Measurements from ENCODE around the gene AFF4. TPM values are rescaled to one million over a fixed set of nuclear protein-coding genes. Genes with fewer than 3 reads are reported as not detected.

The AFF4 gene
- total and polyA plus RNA-seq, 2 of the 4 experiments (the other 2 are of a cell fraction): 27.3 to 57.2 TPM

DNA sequence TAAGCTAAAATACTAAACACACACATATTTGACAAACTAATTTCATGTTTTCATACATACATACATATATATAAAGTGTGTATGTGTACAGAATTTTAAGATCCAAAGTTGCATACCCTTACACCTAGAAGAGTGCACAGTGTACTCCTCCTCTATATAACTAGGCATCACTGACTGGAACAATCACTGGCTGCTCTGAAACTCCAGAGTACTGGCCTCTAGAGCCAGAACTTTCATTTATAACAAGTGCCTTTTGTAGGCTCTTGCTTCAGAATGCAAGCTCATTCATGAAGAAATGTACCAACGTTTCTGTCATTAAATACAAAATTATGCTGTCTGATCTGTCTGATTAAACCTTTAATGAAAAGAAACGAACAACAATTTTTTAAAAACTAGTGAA is 86.0 kb downstream of the AFF4 start:
- no TSS peak for BruUV-seq (replicated peaks)
- no peak overlapping the region for H3K14ac ChIP-seq (replicated peaks; ENCODE audit: low read depth, low read length)
- H3K4ac ChIP-seq (ENCODE audit: low read depth, low read length): no peak overlapping the region
- H3K27ac ChIP-seq (ENCODE audit: insufficient read depth, low read length): no peak overlapping the region
- no peak overlapping the region for H2BK15ac ChIP-seq (ENCODE audit: low read depth, low read length)
- ATAC-seq (ENCODE audit: low read depth): no peak
- H2AK5ac ChIP-seq (ENCODE audit: low read depth, low read length): no peak overlapping the region
- peaks cover 14% of the 10 kb centered on the region; the same call in 1 of the 2 replicates for H3K9me1 ChIP-seq (ENCODE audit: insufficient read depth, low read length)
- dilution Hi-C loops (cut with HindIII; ENCODE audit: low sequenced_read_pairs, unreplicated experiment): no loop called here
- H4K20me1 ChIP-seq (ENCODE audit: insufficient read depth, low read length): peaks cover 10% of the 10 kb centered on the region
- peaks cover 3% of the 10 kb centered on the region; the same call in 1 of the 2 replicates for H3K4me1 ChIP-seq (ENCODE audit: control insufficient read depth, insufficient read depth, low read length)
- no peak overlapping the region for H4K91ac ChIP-seq (ENCODE audit: insufficient read depth, low read depth, low read length)
- ChIA-PET CTCF (interaction anchor here (0.5 to 1.6 kb wide), 3 partner anchors 38 to 57 kb away, joined by 3 to 5 read pairs (median 3); no protein-coding TSS in a partner anchor), POLR2A (ENCODE audit: unreplicated experiment) (no interaction called here)
- H3K23ac ChIP-seq (ENCODE audit: low read depth, low read length): no peak overlapping the region
- peaks cover 4 to 44% of the 10 kb centered on the region in 2 experiments for H3K79me1 ChIP-seq (ENCODE audit: low read depth in 1 of 2, low read length in 2 of 2)
- H3K4me2 ChIP-seq (ENCODE audit: low read depth, low read length): no peak overlapping the region
- no peak overlapping the region for H2AK9ac ChIP-seq (replicated peaks; ENCODE audit: low read depth, low read length, poor library complexity)
- no peak overlapping the region for H2BK120ac ChIP-seq (ENCODE audit: low read depth, low read length)
- no peaks in the 10 kb centered on the region for H3K9me3 ChIP-seq (ENCODE audit: control insufficient read depth, insufficient read depth, low read length)
- in situ Hi-C loops (cut with MboI; ENCODE audit: low sequenced_read_pairs): no loop called here
- no peak overlapping the region for H2BK5ac ChIP-seq (ENCODE audit: low read depth, low read length, poor library complexity, severe bottlenecking)
- H3K9ac ChIP-seq (ENCODE audit: low read depth, low read length): no peak overlapping the region
- no peak overlapping the region for H2BK20ac ChIP-seq (ENCODE audit: low read depth, low read length)
- H2AFZ ChIP-seq (replicated peaks; ENCODE audit: low read length, poor library complexity): no peak overlapping the region
- DNase-seq: no peak
- WGBS, 2 experiments (ENCODE audit: extremely low coverage in 2 of 2, insufficient read length in 1 of 2): no CpG with 5 or more reads among the region's 2 CpGs
- no peak overlapping the region for H3K56ac ChIP-seq (ENCODE audit: extremely low read depth, insufficient read depth, low read length)
- no peak overlapping the region for H3K4me3 ChIP-seq (ENCODE audit: insufficient read depth, low read depth, low read length)
- H4K8ac ChIP-seq (ENCODE audit: low read depth in 2 of 2, low read length in 2 of 2): no peak overlapping the region
- intact Hi-C loops (cut with micrococcal nuclease): no loop called here
- H3K27me3 ChIP-seq (ENCODE audit: control insufficient read depth, insufficient read depth, low read length): no peaks in the 10 kb centered on the region
- TF ChIP-seq CHD1 (IDR thresholded peaks at IDR 0.05; ENCODE audit: low read depth, low read length) (no peak), SMC3 (IDR thresholded peaks at IDR 0.05; ENCODE audit: low read depth, low read length) (no peak), RFX5 (IDR thresholded peaks at IDR 0.05; ENCODE audit: low read depth, low read length) (no peak), POLR2A (IDR thresholded peaks at IDR 0.05; ENCODE audit: low read depth, low read length) (no peak), MAZ (IDR thresholded peaks at IDR 0.05; ENCODE audit: borderline replicate concordance, low read depth, low read length) (no peak), CEBPB (IDR thresholded peaks at IDR 0.05; ENCODE audit: low read depth, low read length) (no peak), NFE2L2 (IDR thresholded peaks at IDR 0.05; ENCODE audit: low read depth, low read length) (no peak), RAD21 (IDR thresholded peaks at IDR 0.05; ENCODE audit: low read length) (no peak), RCOR1 (IDR thresholded peaks at IDR 0.05; ENCODE audit: insufficient replicate concordance, low read length) (no peak)
- TF ChIP-seq, protein P1, sequence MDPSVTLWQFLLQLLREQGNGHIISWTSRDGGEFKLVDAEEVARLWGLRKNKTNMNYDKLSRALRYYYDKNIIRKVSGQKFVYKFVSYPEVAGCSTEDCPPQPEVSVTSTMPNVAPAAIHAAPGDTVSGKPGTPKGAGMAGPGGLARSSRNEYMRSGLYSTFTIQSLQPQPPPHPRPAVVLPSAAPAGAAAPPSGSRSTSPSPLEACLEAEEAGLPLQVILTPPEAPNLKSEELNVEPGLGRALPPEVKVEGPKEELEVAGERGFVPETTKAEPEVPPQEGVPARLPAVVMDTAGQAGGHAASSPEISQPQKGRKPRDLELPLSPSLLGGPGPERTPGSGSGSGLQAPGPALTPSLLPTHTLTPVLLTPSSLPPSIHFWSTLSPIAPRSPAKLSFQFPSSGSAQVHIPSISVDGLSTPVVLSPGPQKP (IDR thresholded peaks at IDR 0.05; ENCODE audit: borderline replicate concordance, low read depth, low read length): no peak
- H3K18ac ChIP-seq (ENCODE audit: low read depth, low read length): no peak overlapping the region
- H4K5ac ChIP-seq (ENCODE audit: low read depth, low read length): no peak overlapping the region
- H3K36me3 ChIP-seq (ENCODE audit: control insufficient read depth, insufficient read depth, low read length): peaks cover 30% of the 10 kb centered on the region
